Naive thymus-derived CD4-positive, alpha-beta T cell (primary cell): ENCODE measurements around the gene MEX3C. TPM values are rescaled to one million over a fixed set of nuclear protein-coding genes. Genes with fewer than 3 reads are reported as not detected.
A peak's percentile ranks its signal among the peaks of the same experiment; 100 is the strongest.

Experiments used
- ATAC-seq: fragments of 150-1000 bp; cut with Tn5 transposase; 2 replicates; pipeline ENCODE4 v1.10.0; 2021; ENCODE audit warnings: mild to moderate bottlenecking, moderate library complexity
- CTCF ChIA-PET: fragments of 350-600 bp; sonication (Branson Sonifier 250); formaldehyde crosslinking; loops from one replicate; lab custom pipeline; 2021; ENCODE audit warnings: antibody characterized with exemption; lab: Charles Lee
- POLR2A ChIA-PET: fragments of 350-600 bp; sonication (Branson Sonifier 250); formaldehyde crosslinking; loops from one replicate; lab custom pipeline; 2021; ENCODE audit warnings: antibody characterized with exemption, inconsistent platforms; lab: Charles Lee
- DNase-seq, 9 donors: peaks; one replicate each; pipeline versions ENCODE4 v3.0.0 to v3.0.0-alpha.2; 2020 to 2022; ENCODE audit warnings: mixed read lengths in 1 of 9
- H3K27ac ChIP-seq: one replicate; pipeline ENCODE4 v1.7.0; 2013; ENCODE audit warnings: mild to moderate bottlenecking, low read depth, low read length, moderate library complexity
- H3K27me3 ChIP-seq, 2 donors: one replicate each; pipeline ENCODE4 v1.7.0; 2013; ENCODE audit warnings: low read length in 2 of 2, mild to moderate bottlenecking in 2 of 2, moderate library complexity in 2 of 2; ENCODE audit not compliant: control insufficient read depth in 2 of 2, insufficient read depth in 2 of 2
- H3K36me3 ChIP-seq, 3 experiments: 1 replicate in 2 of 3; 2 replicates in 1 of 3; pipeline ENCODE4 v1.7.0; 2013; ENCODE audit warnings: low read length in 3 of 3, mild to moderate bottlenecking in 3 of 3, moderate library complexity in 1 of 3; ENCODE audit not compliant: insufficient read depth in 3 of 3, control insufficient read depth in 2 of 3
- H3K4me1 ChIP-seq, 2 donors: one replicate each; pipeline ENCODE4 v1.7.0; 2013; ENCODE audit warnings: low read length in 2 of 2, mild to moderate bottlenecking in 2 of 2, moderate library complexity in 1 of 2; ENCODE audit not compliant: control insufficient read depth in 2 of 2, insufficient read depth in 2 of 2
- H3K4me3 ChIP-seq: 2 replicates; pipeline ENCODE4 v1.7.0; 2013; ENCODE audit warnings: mild to moderate bottlenecking, low read length
- H3K9me3 ChIP-seq, 3 experiments: 1 replicate in 2 of 3; 2 replicates in 1 of 3; pipeline ENCODE4 v1.7.0; 2013; ENCODE audit warnings: low read length in 3 of 3; ENCODE audit not compliant: control insufficient read depth in 2 of 3
- H3K27ac Mint-ChIP-seq, 9 donors: one replicate each; pipeline ENCODE4 v1.8.0; 2020 to 2022; ENCODE audit warnings: mixed read lengths in 9 of 9, mild to moderate bottlenecking in 8 of 9, moderate library complexity in 5 of 9, inconsistent platforms in 2 of 9
- H3K27me3 Mint-ChIP-seq, 5 donors: one replicate each; pipeline ENCODE4 v1.8.0; 2021 to 2022; ENCODE audit warnings: mixed read lengths in 5 of 5, mild to moderate bottlenecking in 1 of 5
- H3K36me3 Mint-ChIP-seq, 5 donors: one replicate each; pipeline ENCODE4 v1.8.0; 2020 to 2022; ENCODE audit warnings: mixed read lengths in 5 of 5, mild to moderate bottlenecking in 3 of 5, inconsistent platforms in 1 of 5
- H3K4me1 Mint-ChIP-seq, 7 donors: one replicate each; pipeline ENCODE4 v1.8.0; 2020 to 2022; ENCODE audit warnings: mixed read lengths in 7 of 7, mild to moderate bottlenecking in 3 of 7, inconsistent platforms in 1 of 7
- H3K4me3 Mint-ChIP-seq, 10 donors: one replicate each; pipeline ENCODE4 v1.8.0; 2020 to 2022; ENCODE audit warnings: mild to moderate bottlenecking in 10 of 10, mixed read lengths in 10 of 10, moderate library complexity in 6 of 10, inconsistent platforms in 2 of 10
- H3K9me3 Mint-ChIP-seq, 11 donors: one replicate each; pipeline ENCODE4 v1.8.0; 2020 to 2022; ENCODE audit warnings: mixed read lengths in 11 of 11, mild to moderate bottlenecking in 4 of 11, inconsistent platforms in 1 of 11, moderate library complexity in 1 of 11
- intact Hi-C, 2 donors: fragments of 100-400 bp; cut with micrococcal nuclease; formaldehyde crosslinking; loops; one replicate each; pipeline ENCODE4 v1.15.1; 2023
- polyA plus RNA-seq, 2 donors: library from polyadenylated mRNA; unstranded; fragments of 300-500 nt; fragmentation: Illumina TruSeq; gene quantifications; one replicate each; pipeline ENCODE4 v1.2.3, GENCODE V29; 2021
- total RNA-seq, 6 experiments: library from RNA in 5 of 6; stranded (reverse) in 5 of 6; gene quantifications; 1 replicate in 5 of 6; 2 replicates in 1 of 6; pipeline ENCODE4 v1.2.3 and lab custom pipeline; 2021 to 2026

MEX3C gene
- total and polyA plus RNA-seq, 7 experiments from 2014 or later: 4.3 to 68.8 (median 49.9) TPM

- no peak overlapping the region for H3K27ac Mint-ChIP-seq
- H3K27me3 Mint-ChIP-seq: no peaks in the 10 kb centered on the region
- H3K9me3 Mint-ChIP-seq: peaks cover 0 to 2% (median 0%) of the 10 kb centered on the region in 11 donors
- H3K36me3 ChIP-seq: no peaks in the 10 kb centered on the region
- no peak overlapping the region for H3K4me3 ChIP-seq
- no peaks in the 10 kb centered on the region for H3K4me1 Mint-ChIP-seq
- no peak overlapping the region for H3K4me3 Mint-ChIP-seq
- ChIA-PET POLR2A (no interaction called here), CTCF (interaction anchor here (0.7 kb wide), 1 partner anchor 581 kb away, joined by 3 read pairs; no protein-coding TSS in a partner anchor)
- no peaks in the 10 kb centered on the region for H3K9me3 ChIP-seq
- DNase-seq: no peak
- no peaks in the 10 kb centered on the region for H3K4me1 ChIP-seq
- H3K27me3 ChIP-seq: no peaks in the 10 kb centered on the region
- intact Hi-C loops: loop anchor here in 1 of 2 donors (1.0 kb wide), 2 partner anchors 17 to 60 kb away; no protein-coding TSS in a partner anchor
- no peak for ATAC-seq
- no peaks in the 10 kb centered on the region for H3K36me3 Mint-ChIP-seq
- H3K27ac ChIP-seq: no peak overlapping the region
Measured at GRCh38 chr18:51135364-51135763, 62.1 kb downstream of the MEX3C start.

- Mint-ChIP-seq H3K4me3 (no peak overlapping the region), H3K36me3 (no peaks in the 10 kb centered on the region), H3K27ac (no peak overlapping the region), H3K27me3 (no peaks in the 10 kb centered on the region), H3K9me3 (peaks cover 0 to 2% (median 0%) of the 10 kb centered on the region in 11 donors), H3K4me1 (no peaks in the 10 kb centered on the region)
- Histone ChIP-seq H3K9me3 (no peaks in the 10 kb centered on the region), H3K4me3 (no peak overlapping the region), H3K4me1 (no peaks in the 10 kb centered on the region), H3K27ac (no peak overlapping the region), H3K27me3 (no peaks in the 10 kb centered on the region), H3K36me3 (no peaks in the 10 kb centered on the region)
- DNase-seq (no peak), ATAC-seq (no peak)
- intact Hi-C loops: loop anchor here in 1 of 2 donors (1.0 kb wide), 2 partner anchors 18 to 61 kb away; no protein-coding TSS in a partner anchor
- CTCF ChIA-PET: interaction anchor here (0.7 kb wide), 2 partner anchors 48 to 581 kb away, joined by 3 to 4 read pairs; no protein-coding TSS in a partner anchor
- POLR2A ChIA-PET: no interaction called here
Measured at GRCh38 chr18:51134721-51135120, 62.8 kb downstream of the MEX3C start.

GRCh38 chr18:51133580-51134160, 63.8 kb downstream of the MEX3C start:
- Histone ChIP-seq H3K36me3 (no peaks in the 10 kb centered on the region), H3K27me3 (no peaks in the 10 kb centered on the region), H3K27ac (no peak overlapping the region), H3K4me1 (no peaks in the 10 kb centered on the region), H3K4me3 (no peak overlapping the region), H3K9me3 (no peaks in the 10 kb centered on the region)
- intact Hi-C loops: no loop called here
- Mint-ChIP-seq H3K27me3 (no peaks in the 10 kb centered on the region), H3K4me3 (no peak overlapping the region), H3K36me3 (no peaks in the 10 kb centered on the region), H3K9me3 (peaks cover 0 to 2% (median 0%) of the 10 kb centered on the region in 11 donors), H3K27ac (no peak overlapping the region), H3K4me1 (no peaks in the 10 kb centered on the region)
- DNase-seq (no peak), ATAC-seq (no peak)
- POLR2A ChIA-PET: no interaction called here
- CTCF ChIA-PET: no interaction called here

GRCh38 chr18:51132256-51132935, 65.1 kb downstream of the MEX3C start:
- intact Hi-C loops: no loop called here
- Mint-ChIP-seq H3K27me3 (no peaks in the 10 kb centered on the region), H3K9me3 (peaks cover 0 to 2% (median 0%) of the 10 kb centered on the region in 11 donors), H3K4me1 (no peaks in the 10 kb centered on the region), H3K36me3 (no peaks in the 10 kb centered on the region), H3K4me3 (no peak overlapping the region), H3K27ac (peak overlapping the region in 1 of 9 donors; percentile 41)
- no peak overlapping the region for H3K4me3 ChIP-seq
- H3K9me3 ChIP-seq: no peaks in the 10 kb centered on the region
- no peaks in the 10 kb centered on the region for H3K4me1 ChIP-seq
- ChIA-PET POLR2A (no interaction called here), CTCF (no interaction called here)
- DNase-seq (no peak), ATAC-seq (no peak)
- H3K27ac ChIP-seq: no peak overlapping the region
- no peaks in the 10 kb centered on the region for H3K36me3 ChIP-seq
- no peaks in the 10 kb centered on the region for H3K27me3 ChIP-seq

GRCh38 chr18:51128533-51128932, 68.9 kb downstream of the MEX3C start:
- intact Hi-C loops: no loop called here
- ATAC-seq (no peak), DNase-seq (no peak)
- Mint-ChIP-seq H3K27ac (no peak overlapping the region), H3K4me3 (no peak overlapping the region), H3K27me3 (no peaks in the 10 kb centered on the region), H3K9me3 (peaks cover 0 to 2% (median 0%) of the 10 kb centered on the region in 11 donors), H3K36me3 (no peaks in the 10 kb centered on the region), H3K4me1 (peaks cover 0 to 2% (median 0%) of the 10 kb centered on the region in 7 donors)
- no peak overlapping the region for H3K4me3 ChIP-seq
- ChIA-PET CTCF (no interaction called here), POLR2A (no interaction called here)
- H3K27ac ChIP-seq: no peak overlapping the region
- H3K9me3 ChIP-seq: no peaks in the 10 kb centered on the region
- H3K4me1 ChIP-seq: no peaks in the 10 kb centered on the region
- H3K36me3 ChIP-seq: no peaks in the 10 kb centered on the region
- H3K27me3 ChIP-seq: no peaks in the 10 kb centered on the region

- H3K9me3 Mint-ChIP-seq: peaks cover 0 to 2% (median 0%) of the 10 kb centered on the region in 11 donors
- DNase-seq: no peak
- Histone ChIP-seq H3K36me3 (no peaks in the 10 kb centered on the region), H3K27ac (no peak overlapping the region), H3K4me1 (no peaks in the 10 kb centered on the region), H3K4me3 (no peak overlapping the region), H3K27me3 (no peaks in the 10 kb centered on the region), H3K9me3 (no peaks in the 10 kb centered on the region)
- intact Hi-C loops: no loop called here
- H3K27ac Mint-ChIP-seq: no peak overlapping the region
- CTCF ChIA-PET: no interaction called here
- POLR2A ChIA-PET: no interaction called here
- no peak for ATAC-seq
- H3K4me3 Mint-ChIP-seq: no peak overlapping the region
- no peaks in the 10 kb centered on the region for H3K36me3 Mint-ChIP-seq
- no peaks in the 10 kb centered on the region for H3K27me3 Mint-ChIP-seq
- H3K4me1 Mint-ChIP-seq: peaks cover 0 to 2% (median 0%) of the 10 kb centered on the region in 7 donors
Measured at GRCh38 chr18:51127664-51128063, 69.8 kb downstream of the MEX3C start.
